GM03348 (cell line): ENCODE data around the gene NOC4L.
"Not testable (repeated sequence)": the region's sequence is repeated elsewhere in the genome, so short reads cannot be mapped to it uniquely, and the experiment has no call there.

Source experiments
- DNase-seq: peaks from one replicate; pipeline ENCODE4 v3.0.0; 2012; ENCODE audit warnings: low spot score

NOC4L gene

GRCh38 chr12:132182206-132182710 lies 38.0 kb downstream of the NOC4L start:
- DNase-seq, result no peak

- DNase-seq, result no peak
Measured at GRCh38 chr12:132182711-132183365, 38.6 kb downstream of the NOC4L start.

- no peak for DNase-seq
Measured at GRCh38 chr12:132185705-132186104, 41.4 kb downstream of the NOC4L start.

GRCh38 chr12:132186208-132186856 lies 42.1 kb downstream of the NOC4L start:
- DNase-seq, result no peak

- no peak for DNase-seq
Measured at GRCh38 chr12:132186857-132187620, 42.8 kb downstream of the NOC4L start.

- no peak for DNase-seq
Measured at GRCh38 chr12:132187646-132188450, 43.6 kb downstream of the NOC4L start.

- DNase-seq, result no peak
Measured at GRCh38 chr12:132188451-132188901, 44.2 kb downstream of the NOC4L start.

GRCh38 chr12:132188916-132189325 lies 44.7 kb downstream of the NOC4L start:
- no peak for DNase-seq

- DNase-seq, result peak; percentile 98
Measured at GRCh38 chr12:132189378-132190011, 45.2 kb downstream of the NOC4L start.

- peak; percentile 56 for DNase-seq
Measured at GRCh38 chr12:132190012-132190755, 45.9 kb downstream of the NOC4L start.

- no peak for DNase-seq
Measured at GRCh38 chr12:132190834-132191500, 46.7 kb downstream of the NOC4L start.

GRCh38 chr12:132191715-132192553 lies 47.7 kb downstream of the NOC4L start:
- DNase-seq, result no peak

GRCh38 chr12:132194056-132194455 lies 49.8 kb downstream of the NOC4L start:
- no peak for DNase-seq

- no peak for DNase-seq
Measured at GRCh38 chr12:132194556-132194955, 50.3 kb downstream of the NOC4L start.

- not testable (repeated sequence) for DNase-seq
Measured at GRCh38 chr12:132195242-132195641, 51.0 kb downstream of the NOC4L start.

- no peak for DNase-seq
Measured at GRCh38 chr12:132196038-132196872, 52.0 kb downstream of the NOC4L start.

- no peak for DNase-seq
Measured at GRCh38 chr12:132196873-132197390, 52.7 kb downstream of the NOC4L start.
